Calu3 (cell line): ENCODE data around the gene SCAPER. TPM values are rescaled to one million over a fixed set of nuclear protein-coding genes. Genes with fewer than 3 reads are reported as not detected.

Experiments
- Bru-seq: library from RNA; stranded (reverse); fragments of 400-500 nt; gene quantifications from one replicate; lab custom pipeline; 2021; lab: Mats Ljungman, UMichigan
- BruChase-seq, 2 experiments: library from RNA; stranded (reverse); fragments of 400-500 nt; gene quantifications; one replicate each; lab custom pipeline; 2021; lab: Mats Ljungman, UMichigan
- BruUV-seq: library from RNA; stranded (reverse); fragments of 400-500 nt; replicated peaks from 2 replicates; lab custom pipeline; 2021; lab: Mats Ljungman, UMichigan
- CTCF ChIA-PET: fragments of 300-600 bp; sonication (Branson Sonifier 250); formaldehyde crosslinking; loops from one replicate; lab custom pipeline; 2022; ENCODE audit warnings: antibody characterized with exemption; lab: Charles Lee
- DNase-seq: peaks from one replicate; pipeline ENCODE4 v3.0.0; 2022
- H3K27ac Mint-ChIP-seq: one replicate; pipeline ENCODE4 v1.8.0; 2022; ENCODE audit warnings: mixed read lengths; ENCODE audit not compliant: unreplicated experiment
- H3K27me3 Mint-ChIP-seq: one replicate; pipeline ENCODE4 v1.8.0; 2022; ENCODE audit warnings: mixed read lengths; ENCODE audit not compliant: unreplicated experiment
- H3K36me3 Mint-ChIP-seq: one replicate; pipeline ENCODE4 v1.8.0; 2022; ENCODE audit warnings: mild to moderate bottlenecking, moderate library complexity, mixed read lengths; ENCODE audit not compliant: insufficient read depth, unreplicated experiment
- H3K4me1 Mint-ChIP-seq: one replicate; pipeline ENCODE4 v1.8.0; 2022; ENCODE audit warnings: mild to moderate bottlenecking, low read depth, mixed read lengths; ENCODE audit not compliant: unreplicated experiment
- H3K4me3 Mint-ChIP-seq: one replicate; pipeline ENCODE4 v1.8.0; 2022; ENCODE audit warnings: mild to moderate bottlenecking, low read depth, moderate library complexity, mixed read lengths; ENCODE audit not compliant: unreplicated experiment
- H3K9me3 Mint-ChIP-seq: one replicate; pipeline ENCODE4 v1.8.0; 2022; ENCODE audit warnings: low read depth, mixed read lengths; ENCODE audit not compliant: unreplicated experiment
- CTCF ChIP-seq: fragments of 200-600 bp; IDR thresholded peaks from one replicate; pipeline ENCODE4 v1.8.0; 2022; ENCODE audit warnings: antibody characterized with exemption; ENCODE audit not compliant: unreplicated experiment
- intact Hi-C: fragments of 100-400 bp; cut with micrococcal nuclease; formaldehyde crosslinking; loops from one replicate; pipeline ENCODE4 v1.10.0; 2022; ENCODE audit not compliant: unreplicated experiment
- long read RNA-seq: library from polyadenylated mRNA; stranded (forward); transcript quantifications from one replicate; pipeline ENCODE4 v2.0.0, GENCODE V29; 2022
- total RNA-seq: library from RNA; stranded (reverse); gene quantifications from 2 replicates; pipeline ENCODE4 v1.2.3, GENCODE V29; 2022

Gene SCAPER
- total RNA-seq (23.9 and 34.8 TPM in 2 replicates), Bru-seq, nascent RNA (percentile 75 among the genes with signal in this experiment), BruChase-seq, experiment 1, labeled RNA remaining after a 6-hour chase (percentile 57 among the genes with signal in this experiment), BruChase-seq, experiment 2, labeled RNA remaining after a 2-hour chase (percentile 56 among the genes with signal in this experiment)
- long read RNA-seq, full-length matches to known transcripts, result 1 of 10 reads
- long read RNA-seq, partial matches to known transcripts, result 1 of 10 reads
- long read RNA-seq, other reads (novel, unspliced or antisense), result 8 of 10 reads

- no peaks in the 10 kb centered on the region for H3K9me3 Mint-ChIP-seq
- H3K4me1 Mint-ChIP-seq, result peaks cover 24% of the 10 kb centered on the region
- CTCF ChIA-PET, result interaction anchor here (0.5 to 0.6 kb wide), 2 partner anchors 27 to 409 kb away, joined by 3 read pairs; partner anchors contain the start of gene RCN2
- TF ChIP-seq CTCF, result no peak
- peak; percentile 94 for DNase-seq
- peak within 1 kb of the TSS; percentile 86 for H3K27ac Mint-ChIP-seq
- peak within 1 kb of the TSS; percentile 91 for H3K4me3 Mint-ChIP-seq
- H3K27me3 Mint-ChIP-seq, result no peaks in the 10 kb centered on the region
- intact Hi-C loops, result no loop called here
- H3K36me3 Mint-ChIP-seq, result peaks cover 20% of the 10 kb centered on the region
- BruUV-seq, result no TSS peak
Observed at GRCh38 chr15:76905013-76905839, at the start of gene SCAPER. TSS of gene SCAPER (minus strand) at chr15:76905340. CDS start at chr15:76883817, 21,523 bp downstream.

- CTCF ChIA-PET, result interaction anchor here (0.7 to 1.2 kb wide), 3 partner anchors 9 to 98 kb away, joined by 4 to 9 read pairs (median 4); no protein-coding TSS in a partner anchor
Observed at GRCh38 chr15:76954744-76955143, 49.6 kb upstream of the SCAPER start.

GRCh38 chr15:76953913-76954312 is 48.8 kb upstream of the SCAPER start:
- intact Hi-C loops, result no loop called here
- BruUV-seq, result no TSS peak
- no peaks in the 10 kb centered on the region for H3K4me1 Mint-ChIP-seq
- H3K27me3 Mint-ChIP-seq, result no peaks in the 10 kb centered on the region
- TF ChIP-seq CTCF, result no peak
- H3K36me3 Mint-ChIP-seq, result peaks cover 8% of the 10 kb centered on the region
- CTCF ChIA-PET, result no interaction called here
- DNase-seq, result no peak
- H3K27ac Mint-ChIP-seq, result no peak overlapping the region
- no peaks in the 10 kb centered on the region for H3K9me3 Mint-ChIP-seq
- H3K4me3 Mint-ChIP-seq, result no peak overlapping the region

More at GRCh38 chr15:76954744-76955143, 49.6 kb upstream of the SCAPER start:
- peak overlapping the region; percentile 42 for H3K27ac Mint-ChIP-seq
- intact Hi-C loops, result no loop called here
- H3K4me3 Mint-ChIP-seq, result no peak overlapping the region
- H3K36me3 Mint-ChIP-seq, result peaks cover 8% of the 10 kb centered on the region
- no peaks in the 10 kb centered on the region for H3K4me1 Mint-ChIP-seq
- no peaks in the 10 kb centered on the region for H3K27me3 Mint-ChIP-seq
- no peak for DNase-seq
- BruUV-seq, result no TSS peak
- no peak for TF ChIP-seq CTCF
- H3K9me3 Mint-ChIP-seq, result no peaks in the 10 kb centered on the region

GRCh38 chr15:76951220-76951619 is 46.1 kb upstream of the SCAPER start:
- DNase-seq, result no peak
- Mint-ChIP-seq H3K9me3 (no peaks in the 10 kb centered on the region), H3K36me3 (peaks cover 21% of the 10 kb centered on the region), H3K27ac (no peak overlapping the region), H3K4me3 (no peak overlapping the region), H3K4me1 (no peaks in the 10 kb centered on the region), H3K27me3 (no peaks in the 10 kb centered on the region)
- no peak for TF ChIP-seq CTCF
- CTCF ChIA-PET, result no interaction called here
- BruUV-seq, result no TSS peak
- intact Hi-C loops, result no loop called here
